Progenitor cell of endocrine pancreas (in vitro differentiated cells): Measurements from ENCODE around the gene CCDC190. TPM values are rescaled to one million over a fixed set of nuclear protein-coding genes. Genes with fewer than 3 reads are reported as not detected.

Experiments
- DNase-seq: peaks from one replicate; pipeline ENCODE4 v3.0.0; 2021; ENCODE audit warnings: low spot score; ENCODE audit not compliant: unreplicated experiment
- H3K27ac Mint-ChIP-seq: 2 replicates; pipeline ENCODE4 v1.8.0; 2021; ENCODE audit warnings: mild to moderate bottlenecking, moderate library complexity, mixed read lengths
- H3K27me3 Mint-ChIP-seq: 2 replicates; pipeline ENCODE4 v1.8.0; 2021; ENCODE audit warnings: mixed read lengths
- H3K36me3 Mint-ChIP-seq: 2 replicates; pipeline ENCODE4 v1.8.0; 2022; ENCODE audit warnings: mixed read lengths; ENCODE audit not compliant: insufficient read depth
- H3K4me1 Mint-ChIP-seq: 2 replicates; pipeline ENCODE4 v1.8.0; 2021; ENCODE audit warnings: low read depth, mixed read lengths
- H3K4me3 Mint-ChIP-seq: 2 replicates; pipeline ENCODE4 v1.8.0; 2021; ENCODE audit warnings: low read depth, mild to moderate bottlenecking, moderate library complexity, mixed read lengths
- H3K9me3 Mint-ChIP-seq: 2 replicates; pipeline ENCODE4 v1.8.0; 2021; ENCODE audit warnings: low read depth, mixed read lengths
- total RNA-seq: library from RNA; stranded (reverse); gene quantifications from 2 replicates; pipeline ENCODE4 v1.2.1, GENCODE V29; 2021
- TF ChIP-seq, protein P1 (sequence below): fragments of 200-600 bp; sonication (generic); IDR thresholded peaks from one replicate; pipeline ENCODE4 v1.5.0; 2021; ENCODE audit warnings: antibody characterized with exemption, mild to moderate bottlenecking; ENCODE audit not compliant: unreplicated experiment

Gene CCDC190
- total RNA-seq, 1 donor from 2014 or later: 0.19 TPM

DNA sequence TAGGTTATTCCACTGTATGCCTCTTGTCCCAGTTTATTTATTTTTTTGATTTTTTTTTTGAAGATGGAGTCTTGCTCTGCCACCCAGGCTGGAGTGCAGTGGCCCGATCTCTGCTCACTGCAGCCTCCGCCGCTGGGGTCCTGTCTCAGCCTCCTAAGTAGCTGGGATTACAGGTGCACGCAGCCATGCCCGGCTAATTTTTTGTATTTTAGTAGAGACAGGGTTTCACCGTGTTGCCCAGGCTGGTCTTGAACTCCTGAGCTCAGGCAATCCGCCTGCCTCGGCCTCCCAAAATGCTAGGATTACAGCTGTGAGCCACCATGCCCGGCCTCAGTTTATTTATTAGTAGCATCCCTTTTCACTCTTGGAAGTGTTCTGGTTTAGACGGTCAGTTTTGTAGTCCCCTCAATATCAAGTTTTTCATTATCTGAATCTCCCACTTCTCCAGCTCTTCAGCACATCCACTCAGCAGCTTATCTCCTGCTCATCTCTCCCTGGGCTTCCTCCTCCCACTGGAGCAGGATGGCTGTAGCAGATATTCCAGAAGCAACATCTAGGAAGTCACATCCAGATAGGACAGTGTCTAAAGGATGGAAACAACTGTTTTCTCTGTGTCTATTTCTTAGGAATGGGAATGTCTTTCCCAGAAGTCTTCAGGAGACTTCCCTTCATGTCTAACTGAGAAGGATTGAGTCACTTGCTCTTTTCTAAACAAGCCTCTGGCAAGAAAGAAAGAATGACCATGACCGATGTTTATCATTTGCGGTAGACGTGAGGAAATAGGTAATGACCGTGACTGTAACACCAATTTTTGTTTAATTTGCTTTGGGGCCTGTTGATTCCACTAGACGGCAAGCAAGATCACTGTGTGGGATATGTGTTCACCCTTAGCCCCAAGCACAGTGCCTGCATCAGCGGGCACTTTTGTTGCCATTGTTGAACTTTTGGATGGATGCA is 14.4 kb downstream of the CCDC190 start:
- TF ChIP-seq, protein P1, sequence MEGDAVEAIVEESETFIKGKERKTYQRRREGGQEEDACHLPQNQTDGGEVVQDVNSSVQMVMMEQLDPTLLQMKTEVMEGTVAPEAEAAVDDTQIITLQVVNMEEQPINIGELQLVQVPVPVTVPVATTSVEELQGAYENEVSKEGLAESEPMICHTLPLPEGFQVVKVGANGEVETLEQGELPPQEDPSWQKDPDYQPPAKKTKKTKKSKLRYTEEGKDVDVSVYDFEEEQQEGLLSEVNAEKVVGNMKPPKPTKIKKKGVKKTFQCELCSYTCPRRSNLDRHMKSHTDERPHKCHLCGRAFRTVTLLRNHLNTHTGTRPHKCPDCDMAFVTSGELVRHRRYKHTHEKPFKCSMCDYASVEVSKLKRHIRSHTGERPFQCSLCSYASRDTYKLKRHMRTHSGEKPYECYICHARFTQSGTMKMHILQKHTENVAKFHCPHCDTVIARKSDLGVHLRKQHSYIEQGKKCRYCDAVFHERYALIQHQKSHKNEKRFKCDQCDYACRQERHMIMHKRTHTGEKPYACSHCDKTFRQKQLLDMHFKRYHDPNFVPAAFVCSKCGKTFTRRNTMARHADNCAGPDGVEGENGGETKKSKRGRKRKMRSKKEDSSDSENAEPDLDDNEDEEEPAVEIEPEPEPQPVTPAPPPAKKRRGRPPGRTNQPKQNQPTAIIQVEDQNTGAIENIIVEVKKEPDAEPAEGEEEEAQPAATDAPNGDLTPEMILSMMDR: no peak
- Mint-ChIP-seq H3K9me3 (peaks cover 3% of the 10 kb centered on the region), H3K4me1 (no peaks in the 10 kb centered on the region), H3K27ac (no peak overlapping the region), H3K4me3 (no peak overlapping the region), H3K36me3 (no peaks in the 10 kb centered on the region), H3K27me3 (no peaks in the 10 kb centered on the region)
- no peak for DNase-seq

DNA sequence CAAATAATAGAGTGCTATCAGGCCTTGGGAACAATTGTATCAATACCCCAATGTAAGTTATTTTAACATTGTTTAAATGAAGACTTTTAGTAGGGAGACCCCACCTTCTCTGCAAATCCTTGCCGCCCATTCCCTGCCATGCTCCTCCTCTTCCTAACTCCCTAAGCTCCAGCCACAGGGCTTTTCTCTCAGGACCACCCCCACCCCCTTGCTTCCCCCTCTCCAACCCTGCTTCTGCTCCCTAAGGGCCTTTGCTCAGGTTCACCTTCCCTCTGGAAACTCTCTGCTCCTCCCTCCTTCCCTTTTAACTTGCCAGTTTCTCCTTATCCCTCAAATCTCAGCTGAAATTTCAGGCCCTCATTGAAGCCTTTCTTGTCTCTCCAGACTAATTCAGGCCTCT is 16.8 kb downstream of the CCDC190 start:
- H3K27me3 Mint-ChIP-seq: no peaks in the 10 kb centered on the region
- TF ChIP-seq, protein P1: no peak
- no peaks in the 10 kb centered on the region for H3K4me1 Mint-ChIP-seq
- peaks cover 7% of the 10 kb centered on the region for H3K9me3 Mint-ChIP-seq
- H3K4me3 Mint-ChIP-seq: no peak overlapping the region
- no peak for DNase-seq
- no peaks in the 10 kb centered on the region for H3K36me3 Mint-ChIP-seq
- no peak overlapping the region for H3K27ac Mint-ChIP-seq

DNA sequence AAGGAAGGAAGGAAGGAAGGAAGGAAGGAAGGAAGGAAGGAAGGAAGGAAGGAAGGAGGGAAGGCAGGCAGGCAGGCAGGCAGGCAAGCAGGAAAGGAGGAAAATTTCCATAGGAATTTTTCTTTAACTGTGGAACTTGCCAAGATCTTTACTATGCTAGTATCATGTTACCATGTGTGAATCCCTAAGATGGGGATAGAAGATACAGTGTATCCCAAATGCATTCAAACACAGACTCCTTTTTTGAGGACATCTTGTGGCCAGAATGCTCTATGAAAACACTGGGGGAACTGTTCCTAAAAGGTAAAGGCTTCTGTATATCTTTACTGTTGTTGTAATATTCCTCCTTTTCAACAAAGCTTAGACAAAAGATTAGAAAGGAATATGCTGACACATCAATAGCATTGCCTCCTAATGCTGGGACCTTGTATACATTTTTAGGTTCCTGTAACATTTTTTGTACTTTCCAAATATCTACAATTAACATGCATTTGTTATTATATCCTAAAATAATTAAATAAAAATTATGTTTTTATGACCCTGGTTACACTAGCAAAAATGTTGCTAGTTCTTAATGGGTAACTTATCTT is 20.6 kb downstream of the CCDC190 start:
- H3K27ac Mint-ChIP-seq: no peak overlapping the region
- no peak for DNase-seq
- H3K27me3 Mint-ChIP-seq: peaks cover 2% of the 10 kb centered on the region
- no peaks in the 10 kb centered on the region for H3K36me3 Mint-ChIP-seq
- TF ChIP-seq, protein P1: no peak
- H3K4me1 Mint-ChIP-seq: no peaks in the 10 kb centered on the region
- peaks cover 16% of the 10 kb centered on the region for H3K9me3 Mint-ChIP-seq
- H3K4me3 Mint-ChIP-seq: no peak overlapping the region

DNA sequence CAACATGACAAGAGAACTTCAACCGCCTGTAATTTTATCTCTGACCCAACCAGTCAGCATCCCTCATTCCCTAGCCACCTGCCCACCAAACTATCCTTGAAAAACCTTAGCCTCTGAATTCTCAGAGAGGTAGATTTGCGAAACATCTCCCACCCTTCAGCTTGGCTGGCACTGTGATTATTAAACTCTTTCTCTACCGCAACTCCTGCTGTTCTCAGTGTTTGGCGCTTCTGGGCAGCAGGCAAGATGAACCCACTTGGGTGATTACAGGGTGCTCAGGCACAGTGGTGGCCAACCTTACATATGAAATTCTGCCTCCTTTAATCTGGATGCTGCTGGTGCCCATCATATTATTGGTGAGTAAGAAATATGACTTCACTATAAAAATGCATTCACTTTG is 22.1 kb downstream of the CCDC190 start:
- TF ChIP-seq, protein P1: no peak
- Mint-ChIP-seq H3K9me3 (peaks cover 16% of the 10 kb centered on the region), H3K27ac (no peak overlapping the region), H3K4me3 (no peak overlapping the region), H3K27me3 (peaks cover 2% of the 10 kb centered on the region), H3K36me3 (no peaks in the 10 kb centered on the region), H3K4me1 (no peaks in the 10 kb centered on the region)
- no peak for DNase-seq

DNA sequence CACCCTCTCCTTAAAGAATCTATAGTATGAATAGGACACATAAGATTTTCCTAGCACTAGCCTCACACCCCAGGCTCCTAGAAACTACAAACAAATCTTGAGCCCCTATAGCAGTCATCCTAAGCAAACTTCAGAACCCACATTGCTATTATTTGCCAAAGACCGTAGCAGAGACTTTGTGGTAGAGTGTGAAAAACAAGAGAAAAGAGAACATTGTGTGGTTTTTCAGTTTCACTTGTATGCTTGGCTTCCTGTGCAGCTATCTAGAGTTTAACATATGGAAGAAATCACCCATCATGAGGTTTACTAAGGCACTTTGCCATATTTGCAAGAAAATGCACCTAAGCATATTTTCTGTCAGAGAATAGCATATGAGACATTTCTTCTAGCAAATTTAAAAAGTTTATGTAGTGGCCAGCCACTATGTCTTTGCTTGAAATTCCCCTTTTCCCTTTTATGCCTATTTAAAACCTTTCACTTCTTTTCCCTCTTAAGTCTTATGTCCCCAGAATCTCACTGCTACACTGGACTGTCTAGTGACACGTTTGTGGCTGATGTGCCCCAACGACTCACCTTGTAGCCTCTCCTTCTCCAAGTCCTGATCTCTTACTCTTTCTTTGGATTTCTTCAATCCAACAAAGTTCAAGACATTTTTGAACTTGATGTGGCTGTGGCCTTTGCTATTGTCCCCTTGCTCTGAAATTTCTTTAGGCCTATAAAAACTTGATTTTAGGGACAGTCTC is 25.6 kb downstream of the CCDC190 start:
- no peak for DNase-seq
- TF ChIP-seq, protein P1: no peak
- Mint-ChIP-seq H3K4me1 (no peaks in the 10 kb centered on the region), H3K4me3 (no peak overlapping the region), H3K27me3 (peaks cover 2% of the 10 kb centered on the region), H3K9me3 (peaks cover 13% of the 10 kb centered on the region), H3K36me3 (no peaks in the 10 kb centered on the region), H3K27ac (no peak overlapping the region)
